ENCODE data around the gene AK6.
A peak's percentile ranks its signal among the peaks of the same experiment; 100 is the strongest.
"Not testable (repeated sequence)": the region's sequence is repeated elsewhere in the genome, so short reads cannot be mapped to it uniquely, and the experiment has no call there.

The AK6 gene

GRCh38 chr5:69334793-69335268, 34.5 kb downstream of the AK6 start:
- TF ChIP-seq ZFX (IDR thresholded peaks at IDR 0.05) = no peak
- peak; percentile 91 for TF ChIP-seq CTCF (conservative IDR thresholded peaks at IDR 0.05)
- H3K27ac ChIP-seq = no peak overlapping the region

GRCh38 chr5:69333668-69334315, 35.5 kb downstream of the AK6 start:
- H3K27ac ChIP-seq = not testable (repeated sequence)

- peak overlapping the region; percentile 93 for H3K27ac ChIP-seq
- no peak for TF ChIP-seq ZFX (IDR thresholded peaks at IDR 0.05)
- no peak for TF ChIP-seq CTCF (conservative IDR thresholded peaks at IDR 0.05)
Observed at GRCh38 chr5:69331528-69332445, 37.5 kb downstream of the AK6 start.

DNA sequence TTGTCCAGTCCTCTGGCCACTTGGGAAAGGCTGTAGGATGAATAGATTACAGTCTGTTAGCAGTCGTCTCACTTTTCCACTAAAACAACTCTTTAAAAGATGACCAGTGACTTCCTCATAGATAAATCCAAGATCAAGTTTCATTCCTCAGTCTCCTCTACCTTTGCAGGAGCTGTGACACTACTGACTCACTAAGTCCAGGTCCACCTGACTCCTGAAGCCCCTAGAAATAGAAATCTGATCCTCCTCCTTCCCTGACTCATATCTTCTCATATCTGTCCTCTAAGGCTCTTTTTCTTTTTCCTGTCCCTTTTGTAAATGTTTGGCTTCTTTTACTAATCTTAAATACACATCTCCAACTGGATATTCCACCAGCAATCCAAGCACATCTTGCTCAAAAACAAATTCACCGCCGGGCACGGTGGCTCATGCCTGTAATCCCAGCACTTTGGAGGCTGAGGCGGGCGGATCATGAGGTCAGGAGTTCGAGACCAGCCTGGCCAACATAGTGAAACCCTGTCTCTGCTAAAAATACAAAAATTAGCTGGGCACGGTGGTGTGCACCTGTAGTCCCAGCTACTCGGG, 39.3 kb downstream of the AK6 start:
- H3K27ac ChIP-seq = no peak overlapping the region; the same call in 1 of the 2 replicates
- TF ChIP-seq ZFX (IDR thresholded peaks at IDR 0.05) = no peak
- no peak for TF ChIP-seq CTCF (conservative IDR thresholded peaks at IDR 0.05)

- H3K27ac ChIP-seq = no peak overlapping the region
- no peak for TF ChIP-seq CTCF (conservative IDR thresholded peaks at IDR 0.05)
- TF ChIP-seq ZFX (IDR thresholded peaks at IDR 0.05) = no peak
Observed at GRCh38 chr5:69326365-69326764, 43.0 kb downstream of the AK6 start.

- TF ChIP-seq ZFX (IDR thresholded peaks at IDR 0.05) = no peak
- TF ChIP-seq CTCF (conservative IDR thresholded peaks at IDR 0.05) = no peak
Observed at GRCh38 chr5:69317391-69317790, 51.9 kb downstream of the AK6 start.

DNA sequence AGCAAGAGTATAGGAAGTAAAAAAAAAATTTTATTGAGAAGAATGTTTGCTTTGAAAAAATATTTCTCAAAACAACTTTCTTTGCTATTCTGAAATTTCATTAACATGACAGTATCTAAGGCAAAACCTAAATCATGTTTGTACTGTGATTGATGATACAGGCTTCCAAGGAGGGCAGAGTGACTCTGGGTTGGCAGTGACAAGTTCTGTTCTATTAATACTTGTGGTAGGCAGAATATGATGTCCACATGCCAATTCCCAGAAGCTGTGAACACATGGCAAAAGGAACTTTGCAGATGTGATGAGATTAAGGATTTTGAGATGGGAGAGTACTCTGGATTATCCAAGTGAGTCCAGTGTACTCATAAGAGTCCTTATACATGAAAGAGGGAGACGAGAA, 53.3 kb downstream of the AK6 start:
- no peak for TF ChIP-seq CTCF (conservative IDR thresholded peaks at IDR 0.05)
- no peak for TF ChIP-seq ZFX (IDR thresholded peaks at IDR 0.05)
- H3K27ac ChIP-seq = no peak overlapping the region

More at GRCh38 chr5:69317391-69317790, 51.9 kb downstream of the AK6 start:
- H3K27ac ChIP-seq = no peak overlapping the region
